Lung (tissue), 13 donors: ENCODE results near the gene ZNF25. TPM values are rescaled to one million over a fixed set of nuclear protein-coding genes. Genes with fewer than 3 reads are reported as not detected.

Experiments
- ATAC-seq: fragments of 200-7000 bp; cut with Tn5 transposase; one replicate; pipeline ENCODE4 v1.9.1; 2020; ENCODE audit warnings: moderate number of reproducible peaks; ENCODE audit not compliant: insufficient read depth, low FRiP score
- DNase-seq, 3 donors: peaks; one replicate each; pipeline ENCODE4 v3.0.0-alpha.2; 2013 to 2017
- H3K27ac ChIP-seq, 2 donors: one replicate each; pipeline ENCODE4 v1.5.1; 2013; ENCODE audit warnings: mild to moderate bottlenecking in 2 of 2, moderate library complexity in 2 of 2, control low read depth in 1 of 2, inconsistent platforms in 1 of 2, low read depth in 1 of 2, low read length in 1 of 2
- H3K27me3 ChIP-seq, 3 donors: one replicate each; pipeline ENCODE4 v1.5.1; 2013; ENCODE audit warnings: low read length in 2 of 3; ENCODE audit not compliant: control insufficient read depth in 3 of 3, insufficient read depth in 3 of 3
- H3K36me3 ChIP-seq, 4 donors: one replicate each; pipeline ENCODE4 v1.5.1; 2013; ENCODE audit warnings: low read length in 4 of 4, mild to moderate bottlenecking in 1 of 4, moderate library complexity in 1 of 4; ENCODE audit not compliant: control insufficient read depth in 4 of 4, insufficient read depth in 4 of 4
- H3K4me1 ChIP-seq, 5 donors: one replicate each; pipeline ENCODE4 v1.5.1; 2013; ENCODE audit warnings: low read length in 5 of 5, mild to moderate bottlenecking in 2 of 5, moderate library complexity in 1 of 5; ENCODE audit not compliant: control insufficient read depth in 5 of 5, insufficient read depth in 5 of 5
- H3K4me3 ChIP-seq: one replicate; pipeline ENCODE4 v1.5.1; 2013; ENCODE audit warnings: mild to moderate bottlenecking, control low read depth, moderate library complexity
- H3K9ac ChIP-seq, 2 donors: one replicate each; pipeline ENCODE4 v1.5.1; 2013; ENCODE audit warnings: low read length in 2 of 2, control low read depth in 1 of 2; ENCODE audit not compliant: insufficient read depth in 1 of 2
- H3K9me3 ChIP-seq, 4 donors: one replicate each; pipeline ENCODE4 v1.5.1; 2013; ENCODE audit warnings: low read length in 3 of 4, mild to moderate bottlenecking in 1 of 4, moderate library complexity in 1 of 4; ENCODE audit not compliant: control insufficient read depth in 4 of 4, insufficient read depth in 3 of 4
- CTCF ChIP-seq: IDR thresholded peaks from 2 replicates; pipeline ENCODE4 v1.5.1; 2012; ENCODE audit warnings: mild to moderate bottlenecking; ENCODE audit errors: control extremely low read depth, extremely low read depth
- WGBS, 2 donors: extraction: QIAGEN DNeasy Blood & Tissue Kit; methylation state at CpG; one replicate each; pipeline ENCODE4 v1.1.7; 2013; 5-methylcytosine and 5-hydroxymethylcytosine counted together
- polyA plus RNA-seq, 2 donors: library from polyadenylated mRNA; stranded (reverse); fragments of 200-250 nt; gene quantifications; one replicate each; pipeline ENCODE4 v1.2.1, GENCODE V29; 2013
- small RNA-seq: library from RNA; depleted of rRNA; stranded (forward); fragments of <200 nt; gene quantifications from one replicate; pipeline ENCODE3, GENCODE V24; 2014; ENCODE audit warnings: low replicate concordance
- total RNA-seq, 2 donors: library from RNA; depleted of rRNA in 1 of 2; stranded (reverse); fragments of >200 nt in 1 of 2; gene quantifications; one replicate each; pipeline ENCODE4 v1.2.1, GENCODE V29; 2014 to 2021
- donor health status: control.
- donor health status: control.
- donor health status: Bipolar disorder and iron deficiency.
- donor health status: healthy.
- donor health status: DM: yes; HTN: yes; CAD: no.

Gene ZNF25
- total and polyA plus RNA-seq, 4 donors: 4.7 to 20.1 (median 6.8) TPM

DNA sequence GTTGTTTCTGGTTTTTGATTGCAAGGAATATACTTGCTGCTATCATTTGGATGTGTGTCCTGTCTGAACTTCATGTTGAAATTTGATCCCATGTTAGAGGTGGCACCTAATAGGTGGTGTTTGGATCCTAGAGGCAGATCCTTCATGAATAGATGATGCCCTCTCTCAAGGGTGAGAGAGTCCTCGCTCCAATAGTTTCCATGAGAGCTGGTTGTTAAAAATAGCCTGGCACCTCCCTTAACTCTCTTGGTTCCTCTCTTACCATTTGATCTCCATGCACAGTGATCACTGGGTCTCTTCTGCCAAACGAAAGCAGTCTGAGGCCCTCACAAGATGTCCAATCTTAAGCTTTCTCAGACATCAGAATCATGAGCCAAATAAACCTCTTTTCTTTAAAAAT is 70.1 kb downstream of the ZNF25 start:
- WGBS, 2 donors: 58 to 64% methylated on average over 2 of the region's 2 CpGs
- ATAC-seq (no peak), DNase-seq (no peak)
- H3K9ac ChIP-seq: no peak overlapping the region
- peaks cover 0 to 4% (median 1%) of the 10 kb centered on the region in 4 donors for H3K9me3 ChIP-seq
- no peak overlapping the region for H3K27ac ChIP-seq
- TF ChIP-seq CTCF: no peak
- H3K27me3 ChIP-seq: no peaks in the 10 kb centered on the region
- no peaks in the 10 kb centered on the region for H3K36me3 ChIP-seq
- no peaks in the 10 kb centered on the region for H3K4me1 ChIP-seq
- H3K4me3 ChIP-seq: no peak overlapping the region

Small RNAs within 50 kb of the gene (small RNA-seq; reads per million reads assigned to genes)
- not detected for gene RF00019

Other genes with a start within 250 kb of the ZNF25 start
- gene ZNF248, start 119.0 kb downstream of the ZNF25 start, total RNA-seq: 10 to 100 TPM in 1 of 2 donors, 1 to 10 TPM in 1; 8.1 to 38.0 TPM
- 1 to 10 TPM; 3.6 to 4.5 TPM for gene ZNF248, start 119.0 kb downstream of the ZNF25 start, polyA plus RNA-seq
- gene ZNF33A, start 34.0 kb upstream of the ZNF25 start, total RNA-seq: 10 to 100 TPM; 25.7 to 63.4 TPM
- 10 to 100 TPM in 1 of 2 donors, 1 to 10 TPM in 1; 9.4 to 10.4 TPM for gene ZNF33A, start 34.0 kb upstream of the ZNF25 start, polyA plus RNA-seq
- 10 to 100 TPM; 12.5 to 29.0 TPM for gene ZNF37A, start 117.7 kb upstream of the ZNF25 start, total RNA-seq
- gene ZNF37A, start 117.7 kb upstream of the ZNF25 start, polyA plus RNA-seq: 1 to 10 TPM; 4.5 to 4.7 TPM